ENCODE data around the gene IL18BP.

IL18BP gene

GRCh38 chr11:72045849-72046248, 47.1 kb downstream of the IL18BP start:
- DNase-seq (ENCODE audit: low read depth): no peak

- DNase-seq (ENCODE audit: low read depth): no peak
Measured at GRCh38 chr11:72048766-72049460, 50.2 kb downstream of the IL18BP start.
